HG02571 (cell line): ENCODE measurements around the gene CRACR2B.

Experiments used
- ATAC-seq: cut with Tn5 transposase; IDR thresholded peaks from one replicate; pipeline ENCODE4 v1.9.1; 2021; ENCODE audit warnings: mild to moderate bottlenecking, moderate library complexity; ENCODE audit not compliant: unreplicated experiment

The CRACR2B gene

GRCh38 chr11:865462-866430, 38.0 kb downstream of the CRACR2B start:
- ATAC-seq = no peak

GRCh38 chr11:866481-866880, 38.8 kb downstream of the CRACR2B start:
- ATAC-seq = no peak

GRCh38 chr11:867856-868358, 40.2 kb downstream of the CRACR2B start:
- no peak for ATAC-seq

DNA sequence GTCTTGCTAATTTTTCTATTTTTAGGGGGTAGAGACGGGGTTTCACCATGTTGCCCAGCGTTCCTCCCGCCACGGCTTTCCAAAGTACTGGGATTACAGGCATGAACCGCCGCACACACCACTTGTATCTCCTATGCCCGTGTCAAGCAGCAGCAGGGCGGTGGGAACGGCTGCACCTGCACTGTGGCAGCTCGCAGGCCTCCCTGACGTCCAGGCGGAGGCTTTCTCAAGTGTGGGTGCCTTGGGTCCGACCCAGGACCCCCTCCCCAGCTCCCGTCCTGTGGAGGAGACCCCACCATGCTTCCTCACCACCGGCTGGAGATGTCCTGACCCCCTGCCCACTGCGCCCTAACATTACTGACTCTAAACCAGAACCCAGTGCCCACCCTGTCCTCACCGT, 40.7 kb downstream of the CRACR2B start:
- no peak for ATAC-seq

DNA sequence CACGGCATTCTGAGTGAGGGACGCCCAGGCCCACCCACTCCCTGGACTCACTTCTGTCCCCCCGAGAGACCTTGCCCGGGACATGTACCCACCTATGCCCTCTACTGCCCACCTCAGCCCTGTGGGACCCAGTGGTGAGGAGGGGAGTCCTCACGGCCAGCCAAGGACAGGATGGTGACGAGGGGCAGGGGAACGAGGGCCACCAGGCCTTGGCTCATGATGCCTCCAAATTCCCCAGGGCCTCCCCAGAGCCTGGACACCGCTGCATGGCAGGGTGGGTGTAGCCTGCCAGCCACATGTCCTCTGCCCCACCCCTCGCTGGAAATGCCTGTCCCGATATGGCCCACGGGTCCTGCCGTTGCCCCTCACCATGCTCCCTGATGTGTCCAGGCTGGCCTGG, 41.1 kb downstream of the CRACR2B start:
- ATAC-seq = no peak

DNA sequence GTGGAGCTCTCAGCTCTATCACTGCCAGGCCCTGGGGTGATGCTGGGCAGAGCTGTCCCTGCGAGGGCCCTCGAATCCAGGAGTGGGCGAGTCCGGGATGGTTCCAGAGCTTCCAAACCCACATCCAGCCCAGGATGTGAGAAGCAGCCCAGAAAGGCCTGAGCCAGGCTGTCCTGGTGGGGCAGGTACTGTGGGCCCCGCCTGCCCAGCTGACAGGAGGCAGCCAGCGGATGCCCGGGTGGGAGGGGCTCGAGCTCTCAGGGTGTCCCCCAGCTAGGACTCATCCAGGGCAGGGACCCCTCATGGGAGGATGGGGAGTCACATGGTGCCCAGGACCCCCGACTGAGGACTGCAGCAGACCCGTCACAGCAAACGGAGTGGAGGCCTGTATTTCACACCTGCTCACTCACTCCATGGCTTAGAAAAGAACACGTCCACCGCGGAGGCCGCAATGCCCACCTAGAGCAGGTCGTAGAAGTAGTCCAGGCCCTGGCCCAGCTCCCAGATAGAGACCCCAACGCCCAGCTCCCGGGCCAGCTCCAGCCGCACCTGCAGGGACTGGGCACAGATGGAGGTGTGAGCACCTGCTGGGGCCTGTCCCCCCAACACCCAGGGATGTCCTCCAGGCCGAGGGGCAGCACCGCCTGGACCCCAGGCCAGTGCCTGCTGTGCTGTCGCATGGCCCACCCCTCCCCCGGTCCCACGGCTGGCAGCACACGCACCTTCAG, 41.8 kb downstream of the CRACR2B start:
- ATAC-seq = no peak

- ATAC-seq = no peak
Observed at GRCh38 chr11:870127-870413, 42.4 kb downstream of the CRACR2B start.

DNA sequence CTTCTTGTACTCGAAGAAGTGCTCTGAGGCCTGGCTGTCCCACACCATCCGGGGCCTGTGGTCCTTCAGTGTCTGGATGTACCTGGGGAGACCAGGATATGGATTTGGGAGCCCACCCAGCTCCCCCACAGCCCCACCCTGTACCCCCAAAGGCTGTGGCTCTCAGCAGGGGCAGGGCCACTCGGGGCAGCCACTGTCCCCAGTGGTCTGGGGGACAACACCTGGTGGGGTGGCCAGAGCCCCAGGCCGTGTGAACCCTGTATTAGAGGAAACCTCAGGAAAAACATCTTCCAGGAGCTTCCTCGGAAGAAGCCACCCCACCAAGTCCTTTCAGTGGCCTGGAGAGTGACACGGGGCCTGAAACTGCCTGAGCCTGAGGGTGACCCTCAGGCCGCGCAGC, 42.7 kb downstream of the CRACR2B start:
- ATAC-seq = no peak

DNA sequence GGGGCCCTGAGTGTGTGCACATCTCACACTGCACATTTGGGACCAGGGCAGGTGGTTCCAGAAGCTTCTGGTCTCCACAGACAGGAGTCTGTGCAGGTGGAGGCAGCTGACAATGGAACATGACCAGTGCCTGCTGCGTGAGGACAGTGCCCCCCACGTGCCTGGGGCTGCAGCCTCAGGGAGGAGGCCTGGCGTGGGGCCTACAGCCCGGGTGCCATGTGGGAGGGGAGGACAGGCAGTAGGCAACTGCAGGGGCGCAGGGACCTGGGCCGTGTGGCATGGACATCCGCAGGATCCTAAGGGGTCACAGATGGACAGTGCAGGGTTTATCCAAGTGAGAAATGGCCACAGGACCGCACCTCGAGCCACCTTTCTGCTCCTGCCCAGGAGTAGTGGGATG, 43.8 kb downstream of the CRACR2B start:
- ATAC-seq = no peak

GRCh38 chr11:872799-873198, 45.1 kb downstream of the CRACR2B start:
- ATAC-seq = no peak

DNA sequence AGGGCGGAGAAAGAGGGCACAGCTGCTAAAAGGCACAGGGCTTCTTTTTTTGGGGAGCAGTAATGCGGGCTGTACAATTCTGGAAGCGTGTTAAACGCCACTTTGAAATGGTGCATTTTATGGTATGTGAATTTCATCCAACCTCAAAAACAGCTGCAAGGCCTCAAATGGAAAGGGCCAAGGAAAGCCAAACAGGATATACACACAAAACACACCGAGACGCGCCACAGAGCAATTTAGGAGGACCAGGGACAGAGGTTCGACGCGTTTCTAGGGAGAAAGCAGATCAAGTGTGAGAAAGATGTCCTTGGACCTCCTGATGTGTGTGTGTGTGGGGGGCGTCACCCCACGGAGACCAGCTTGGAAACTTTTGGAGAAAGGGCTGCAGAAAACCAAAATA, 46.0 kb downstream of the CRACR2B start:
- ATAC-seq = no peak

DNA sequence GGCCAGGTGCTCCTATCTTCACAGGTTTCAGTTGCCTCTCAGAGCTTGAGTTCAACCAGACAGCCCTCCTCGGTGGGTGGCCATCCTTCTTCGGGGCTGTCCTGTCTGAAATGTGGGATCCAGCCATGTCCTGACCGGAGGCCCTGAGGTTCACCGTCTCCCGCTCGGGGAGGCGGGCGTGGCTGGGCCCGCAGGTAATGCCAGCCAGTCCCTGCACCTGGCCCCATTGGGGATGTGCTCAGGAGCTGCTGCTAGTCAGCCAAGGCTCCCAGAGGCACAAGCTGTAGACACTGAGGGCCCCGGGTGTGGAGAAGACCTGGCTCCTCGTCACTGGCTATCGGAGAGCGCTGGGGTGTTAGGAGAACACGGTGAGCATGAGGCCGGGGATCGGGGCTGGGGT, 47.5 kb downstream of the CRACR2B start:
- no peak for ATAC-seq

GRCh38 chr11:875769-876301, 48.1 kb downstream of the CRACR2B start:
- ATAC-seq = no peak

- ATAC-seq = no peak
Observed at GRCh38 chr11:876545-876944, 48.8 kb downstream of the CRACR2B start.

DNA sequence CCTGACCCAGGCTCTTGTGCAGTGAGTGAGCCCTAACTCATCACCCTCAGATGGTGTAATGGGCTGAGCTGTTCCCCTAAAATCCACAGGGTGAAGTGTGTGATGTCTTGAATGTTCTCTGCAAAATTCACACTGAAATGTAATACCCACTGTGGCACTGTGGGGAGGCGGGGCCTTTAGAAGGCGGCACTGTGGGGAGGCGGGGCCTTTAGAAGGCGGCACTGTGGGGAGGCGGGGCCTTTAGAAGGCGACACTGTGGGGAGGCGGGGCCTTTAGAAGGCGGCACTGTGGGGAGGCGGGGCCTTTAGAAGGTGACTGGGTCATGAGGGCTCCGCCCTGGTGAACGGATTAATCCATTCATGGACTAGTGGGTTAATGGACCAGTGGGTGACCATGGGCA, 49.8 kb downstream of the CRACR2B start:
- ATAC-seq = no peak

DNA sequence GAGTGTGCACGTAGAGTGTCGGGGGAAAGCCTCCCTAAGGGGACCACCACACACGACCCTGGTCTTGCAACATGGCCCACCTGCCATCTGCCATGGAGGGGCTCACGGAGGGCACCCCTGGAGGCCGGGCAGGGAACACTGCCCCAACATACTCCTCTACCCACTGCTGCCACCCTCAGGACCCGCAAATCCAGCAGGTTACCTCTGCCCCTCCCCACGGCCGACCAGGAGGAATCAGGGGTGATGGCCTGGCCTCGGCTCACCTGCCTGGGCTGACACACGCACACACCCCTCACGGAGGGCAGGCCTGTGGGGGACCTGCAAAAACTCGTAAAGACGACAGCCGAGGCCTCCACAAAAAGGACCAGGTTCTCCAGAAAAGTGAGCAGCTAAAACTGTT, 52.7 kb downstream of the CRACR2B start:
- ATAC-seq = no peak
